Bronchial epithelial cell (primary cell): ENCODE data around the gene HOXD10. TPM values are rescaled to one million over a fixed set of nuclear protein-coding genes. Genes with fewer than 3 reads are reported as not detected.

ENCODE experiments used
- DNase-seq: peaks from one replicate; pipeline ENCODE4 v3.0.0-alpha.2; 2010; ENCODE audit warnings: low read depth
- FAIRE-seq: peaks from 2 replicates; lab custom pipeline; 2011; peaks lifted over from hg19 to GRCh38; lab: Jason Lieb, UNC
- H3K27me3 ChIP-seq: 2 replicates; pipeline ENCODE4 v1.5.1; 2011; ENCODE audit warnings: low read length; ENCODE audit not compliant: control insufficient read depth, insufficient read depth
- H3K36me3 ChIP-seq: 2 replicates; pipeline ENCODE4 v1.5.1; 2011; ENCODE audit warnings: low read length; ENCODE audit not compliant: control insufficient read depth, insufficient read depth
- H3K4me3 ChIP-seq: 2 replicates; pipeline ENCODE4 v1.5.1; 2011; ENCODE audit warnings: mild to moderate bottlenecking, low read depth, low read length, control low read depth
- CTCF ChIP-seq: IDR thresholded peaks from 2 replicates; pipeline ENCODE4 v1.5.1; 2011; ENCODE audit warnings: mild to moderate bottlenecking, moderate library complexity, low read length, control low read depth, inconsistent platforms; ENCODE audit not compliant: insufficient read depth, severe bottlenecking
- total RNA-seq: library from RNA; depleted of rRNA; stranded (reverse); fragments of >200 nt; gene quantifications from 2 replicates; pipeline ENCODE4 v1.2.1, GENCODE V29; 2014

Gene HOXD10
- total RNA-seq, 1 donor from 2014 or later, result not detected

- FAIRE-seq (no peak), DNase-seq (no peak)
- Histone ChIP-seq H3K4me3 (no peak overlapping the region), H3K36me3 (no peaks in the 10 kb centered on the region), H3K27me3 (peaks cover 87% of the 10 kb centered on the region)
- TF ChIP-seq CTCF, result no peak
These were observed 15.9 kb upstream of the HOXD10 start for GRCh38 chr2:176100547-176101140.

GRCh38 chr2:176101216-176101830, 15.3 kb upstream of the HOXD10 start:
- H3K27me3 ChIP-seq, result peaks cover 92% of the 10 kb centered on the region
- H3K36me3 ChIP-seq, result no peaks in the 10 kb centered on the region
- no peak overlapping the region for H3K4me3 ChIP-seq
- FAIRE-seq (no peak), DNase-seq (no peak)
- no peak for TF ChIP-seq CTCF

- Histone ChIP-seq H3K36me3 (no peaks in the 10 kb centered on the region), H3K27me3 (peaks cover 88% of the 10 kb centered on the region), H3K4me3 (no peak overlapping the region)
- FAIRE-seq, result no peak
- no peak for DNase-seq
- TF ChIP-seq CTCF, result no peak
These were observed 14.7 kb upstream of the HOXD10 start for GRCh38 chr2:176101842-176102241.

GRCh38 chr2:176102309-176102866, 14.2 kb upstream of the HOXD10 start:
- TF ChIP-seq CTCF, result no peak
- Histone ChIP-seq H3K27me3 (peaks cover 86% of the 10 kb centered on the region), H3K4me3 (no peak overlapping the region), H3K36me3 (no peaks in the 10 kb centered on the region)
- DNase-seq (no peak), FAIRE-seq (no peak)

GRCh38 chr2:176103194-176103593, 13.4 kb upstream of the HOXD10 start:
- no peak for FAIRE-seq
- DNase-seq, result no peak
- no peak for TF ChIP-seq CTCF
- Histone ChIP-seq H3K36me3 (no peaks in the 10 kb centered on the region), H3K27me3 (peaks cover 78% of the 10 kb centered on the region), H3K4me3 (no peak overlapping the region)
